ENCODE measurements around the gene PLEKHA6.

GRCh38 chr1:204280099-204280961 is 79.4 kb downstream of the PLEKHA6 start:
- TF ChIP-seq, protein P1, sequence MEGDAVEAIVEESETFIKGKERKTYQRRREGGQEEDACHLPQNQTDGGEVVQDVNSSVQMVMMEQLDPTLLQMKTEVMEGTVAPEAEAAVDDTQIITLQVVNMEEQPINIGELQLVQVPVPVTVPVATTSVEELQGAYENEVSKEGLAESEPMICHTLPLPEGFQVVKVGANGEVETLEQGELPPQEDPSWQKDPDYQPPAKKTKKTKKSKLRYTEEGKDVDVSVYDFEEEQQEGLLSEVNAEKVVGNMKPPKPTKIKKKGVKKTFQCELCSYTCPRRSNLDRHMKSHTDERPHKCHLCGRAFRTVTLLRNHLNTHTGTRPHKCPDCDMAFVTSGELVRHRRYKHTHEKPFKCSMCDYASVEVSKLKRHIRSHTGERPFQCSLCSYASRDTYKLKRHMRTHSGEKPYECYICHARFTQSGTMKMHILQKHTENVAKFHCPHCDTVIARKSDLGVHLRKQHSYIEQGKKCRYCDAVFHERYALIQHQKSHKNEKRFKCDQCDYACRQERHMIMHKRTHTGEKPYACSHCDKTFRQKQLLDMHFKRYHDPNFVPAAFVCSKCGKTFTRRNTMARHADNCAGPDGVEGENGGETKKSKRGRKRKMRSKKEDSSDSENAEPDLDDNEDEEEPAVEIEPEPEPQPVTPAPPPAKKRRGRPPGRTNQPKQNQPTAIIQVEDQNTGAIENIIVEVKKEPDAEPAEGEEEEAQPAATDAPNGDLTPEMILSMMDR (IDR thresholded peaks at IDR 0.05), result no peak
- TF ChIP-seq POLR2A (IDR thresholded peaks at IDR 0.05), result no peak

All from right lobe of liver (tissue), 4 donors.